Keratinocyte (primary cell): ENCODE measurements around the gene SKOR1. TPM values are rescaled to one million over a fixed set of nuclear protein-coding genes. Genes with fewer than 3 reads are reported as not detected.

Experiments
- DNase-seq: peaks from one replicate; pipeline ENCODE4 v3.0.0-alpha.2; 2011; ENCODE audit warnings: low read depth, missing footprints, low spot score
- FAIRE-seq: peaks from 2 replicates; lab custom pipeline; 2011; peaks lifted over from hg19 to GRCh38; lab: Jason Lieb, UNC
- H2AFZ ChIP-seq: 2 replicates; pipeline ENCODE4 v1.6.0; 2012; ENCODE audit warnings: low read length, control low read depth, inconsistent platforms; ENCODE audit not compliant: control insufficient read depth
- H3K27ac ChIP-seq: 2 replicates; pipeline ENCODE4 v1.5.1; 2011; ENCODE audit warnings: low read length; ENCODE audit not compliant: control insufficient read depth, insufficient read depth
- H3K27me3 ChIP-seq: 3 replicates; pipeline ENCODE4 v1.6.0; 2011; ENCODE audit warnings: low read length; ENCODE audit not compliant: control insufficient read depth, insufficient read depth; ENCODE audit errors: extremely low read depth
- H3K36me3 ChIP-seq, 2 experiments: 2 replicates in 1 of 2; 3 replicates in 1 of 2; pipeline ENCODE4 v1.5.1; 2011; ENCODE audit warnings: low read length in 2 of 2, mild to moderate bottlenecking in 1 of 2; ENCODE audit not compliant: control insufficient read depth in 2 of 2, insufficient read depth in 2 of 2; ENCODE audit errors: extremely low read depth in 1 of 2
- H3K4me1 ChIP-seq: 3 replicates; pipeline ENCODE4 v1.5.1; 2011; ENCODE audit warnings: low read length; ENCODE audit not compliant: control insufficient read depth, insufficient read depth; ENCODE audit errors: extremely low read depth
- H3K4me2 ChIP-seq: 3 replicates; pipeline ENCODE4 v1.6.0; 2011; ENCODE audit warnings: low read depth, low read length; ENCODE audit not compliant: control insufficient read depth, insufficient read depth; ENCODE audit errors: extremely low read depth
- H3K4me3 ChIP-seq, 3 experiments: fragments of 200-600 bp in 1 of 3; sonication (generic) in 1 of 3; 2 replicates in 2 of 3; 3 replicates in 1 of 3; pipeline ENCODE4 v1.5.1; 2011 to 2016; ENCODE audit warnings: low read length in 3 of 3, mild to moderate bottlenecking in 3 of 3, control low read depth in 2 of 3, inconsistent platforms in 1 of 3, low read depth in 1 of 3, mixed read lengths in 1 of 3, mixed run types in 1 of 3, moderate library complexity in 1 of 3; ENCODE audit not compliant: control insufficient read depth in 2 of 3, insufficient read depth in 2 of 3; ENCODE audit errors: extremely low read depth in 1 of 3
- H3K79me2 ChIP-seq: 2 replicates; pipeline ENCODE4 v1.6.0; 2012; ENCODE audit warnings: low read length; ENCODE audit not compliant: control insufficient read depth, insufficient read depth
- H3K9ac ChIP-seq: 3 replicates; pipeline ENCODE4 v1.6.0; 2011; ENCODE audit warnings: low read length; ENCODE audit not compliant: control insufficient read depth, insufficient read depth; ENCODE audit errors: extremely low read depth
- H3K9me1 ChIP-seq: 3 replicates; pipeline ENCODE4 v1.6.0; 2011; ENCODE audit warnings: low read length; ENCODE audit not compliant: control insufficient read depth, insufficient read depth; ENCODE audit errors: extremely low read depth
- H3K9me3 ChIP-seq: 2 replicates; pipeline ENCODE4 v1.5.1; 2012; ENCODE audit warnings: low read depth, low read length; ENCODE audit not compliant: control insufficient read depth
- H4K20me1 ChIP-seq: 3 replicates; pipeline ENCODE4 v1.6.0; 2011; ENCODE audit warnings: low read length; ENCODE audit not compliant: control insufficient read depth, insufficient read depth; ENCODE audit errors: extremely low read depth
- EZH2 ChIP-seq: IDR thresholded peaks from one replicate; pipeline ENCODE4 v1.6.1; 2012; ENCODE audit warnings: inconsistent platforms, mild to moderate bottlenecking, low read length, moderate library complexity
- dilution Hi-C: fragments of 300-500 bp; cut with MboI; formaldehyde crosslinking; loops from one replicate; pipeline ENCODE4 v1.7.0; 2020; ENCODE audit warnings: low sequenced_read_pairs; ENCODE audit not compliant: extremely low pct_ligation_motif_present
- polyA plus RNA-seq, 5 experiments: library from polyadenylated mRNA; depleted of rRNA in 3 of 5; stranded (reverse) in 3 of 5; stranded (forward) in 1 of 5; unstranded in 1 of 5; fragments of >200 nt; gene quantifications; 1 replicate in 1 of 5; 2 replicates in 3 of 5; 3 replicates in 1 of 5; pipeline versions ENCODE4 v1.2.1 to v1.2.3, GENCODE V29; 2011 to 2012; ENCODE audit warnings: missing spikeins in 2 of 5, low read depth in 1 of 5, low replicate concordance in 1 of 5
- TF ChIP-seq, protein P1 (sequence below), 3 experiments: IDR thresholded peaks in 1 of 3; conservative IDR thresholded peaks in 1 of 3; optimal IDR thresholded peaks in 1 of 3; 2 replicates in 2 of 3; 3 replicates in 1 of 3; pipeline versions ENCODE3 to v1.5.1; 2011; ENCODE audit warnings: low read length in 3 of 3, mild to moderate bottlenecking in 3 of 3, moderate library complexity in 2 of 3, control low read depth in 1 of 3, inconsistent platforms in 1 of 3; ENCODE audit not compliant: insufficient read depth in 2 of 3; ENCODE audit errors: extremely low read depth in 1 of 3

The SKOR1 gene
- polyA plus RNA-seq, 1 donor (not counting 4 experiments of a cell fraction or from before 2014, with no cell fraction given) = 0.03 TPM

DNA sequence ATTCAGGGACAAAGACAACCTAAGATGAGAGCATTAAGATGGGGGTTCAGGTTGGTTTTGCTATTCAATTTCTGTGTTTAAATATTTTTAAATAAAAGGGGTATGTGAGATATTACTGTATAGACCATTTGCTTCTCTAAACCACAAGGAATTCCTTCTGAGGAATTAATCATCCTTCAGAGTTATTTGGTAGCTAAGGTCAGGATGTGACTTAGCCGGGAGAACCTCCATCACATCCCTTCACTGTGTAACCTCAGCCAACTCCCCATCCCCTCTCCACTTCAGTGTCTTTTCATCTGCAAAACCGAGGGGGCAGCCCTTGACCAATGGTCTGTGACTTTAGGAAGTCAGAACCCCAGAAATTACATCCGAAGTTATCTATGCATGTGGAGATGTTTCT lies 48.7 kb upstream of the SKOR1 start:
- Histone ChIP-seq H3K4me3 (no peak overlapping the region), H3K4me1 (no peaks in the 10 kb centered on the region), H3K4me2 (no peak overlapping the region), H3K27me3 (no peaks in the 10 kb centered on the region), H3K79me2 (no peaks in the 10 kb centered on the region), H3K36me3 (no peaks in the 10 kb centered on the region), H4K20me1 (no peaks in the 10 kb centered on the region), H2AFZ (no peak overlapping the region), H3K27ac (no peak overlapping the region), H3K9ac (no peak overlapping the region), H3K9me1 (no peaks in the 10 kb centered on the region), H3K9me3 (no peaks in the 10 kb centered on the region)
- no peak for DNase-seq
- no peak for FAIRE-seq
- TF ChIP-seq, protein P1, sequence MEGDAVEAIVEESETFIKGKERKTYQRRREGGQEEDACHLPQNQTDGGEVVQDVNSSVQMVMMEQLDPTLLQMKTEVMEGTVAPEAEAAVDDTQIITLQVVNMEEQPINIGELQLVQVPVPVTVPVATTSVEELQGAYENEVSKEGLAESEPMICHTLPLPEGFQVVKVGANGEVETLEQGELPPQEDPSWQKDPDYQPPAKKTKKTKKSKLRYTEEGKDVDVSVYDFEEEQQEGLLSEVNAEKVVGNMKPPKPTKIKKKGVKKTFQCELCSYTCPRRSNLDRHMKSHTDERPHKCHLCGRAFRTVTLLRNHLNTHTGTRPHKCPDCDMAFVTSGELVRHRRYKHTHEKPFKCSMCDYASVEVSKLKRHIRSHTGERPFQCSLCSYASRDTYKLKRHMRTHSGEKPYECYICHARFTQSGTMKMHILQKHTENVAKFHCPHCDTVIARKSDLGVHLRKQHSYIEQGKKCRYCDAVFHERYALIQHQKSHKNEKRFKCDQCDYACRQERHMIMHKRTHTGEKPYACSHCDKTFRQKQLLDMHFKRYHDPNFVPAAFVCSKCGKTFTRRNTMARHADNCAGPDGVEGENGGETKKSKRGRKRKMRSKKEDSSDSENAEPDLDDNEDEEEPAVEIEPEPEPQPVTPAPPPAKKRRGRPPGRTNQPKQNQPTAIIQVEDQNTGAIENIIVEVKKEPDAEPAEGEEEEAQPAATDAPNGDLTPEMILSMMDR (optimal IDR thresholded peaks at IDR 0.05 in 1 of 3, IDR thresholded peaks at IDR 0.05 in 1 of 3, conservative IDR thresholded peaks at IDR 0.05 in 1 of 3; ENCODE audit: extremely low read depth in 1 of 3, insufficient read depth in 2 of 3, low read length in 3 of 3) = no peak
- no peak for TF ChIP-seq EZH2
- dilution Hi-C loops = no loop called here

DNA sequence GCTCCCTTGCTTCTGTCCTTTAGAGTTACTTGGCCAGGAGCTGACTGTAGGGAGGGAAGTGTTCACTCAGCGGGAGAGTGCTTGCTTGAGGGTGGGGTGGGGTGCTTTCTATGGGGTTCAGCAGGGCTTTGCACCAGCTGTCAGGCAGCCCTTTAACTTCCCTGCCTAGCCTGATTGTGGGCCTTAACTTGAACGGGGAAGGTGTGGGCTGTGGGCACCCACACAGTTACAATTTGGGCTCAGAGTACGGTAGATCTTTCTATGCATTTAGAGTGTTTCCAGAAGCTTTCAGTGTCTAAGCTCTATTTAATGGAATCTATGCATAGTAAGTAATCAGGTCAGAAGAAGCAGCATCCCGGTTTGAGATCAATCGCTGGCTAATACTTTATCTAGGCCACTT lies 48.2 kb upstream of the SKOR1 start:
- no peak for FAIRE-seq
- dilution Hi-C loops = no loop called here
- no peak overlapping the region for H3K9ac ChIP-seq
- H3K4me1 ChIP-seq = no peaks in the 10 kb centered on the region
- no peaks in the 10 kb centered on the region for H3K27me3 ChIP-seq
- TF ChIP-seq, protein P1 (optimal IDR thresholded peaks at IDR 0.05 in 1 of 3, IDR thresholded peaks at IDR 0.05 in 1 of 3, conservative IDR thresholded peaks at IDR 0.05 in 1 of 3; ENCODE audit: extremely low read depth in 1 of 3, insufficient read depth in 2 of 3, low read length in 3 of 3) = no peak
- TF ChIP-seq EZH2 = no peak
- no peak overlapping the region for H3K4me3 ChIP-seq
- no peaks in the 10 kb centered on the region for H4K20me1 ChIP-seq
- no peaks in the 10 kb centered on the region for H3K9me3 ChIP-seq
- no peak overlapping the region for H2AFZ ChIP-seq
- H3K9me1 ChIP-seq = no peaks in the 10 kb centered on the region
- no peaks in the 10 kb centered on the region for H3K36me3 ChIP-seq
- H3K27ac ChIP-seq = no peak overlapping the region
- no peaks in the 10 kb centered on the region for H3K79me2 ChIP-seq
- H3K4me2 ChIP-seq = no peak overlapping the region
- no peak for DNase-seq
